Measurements from ENCODE around the gene ITSN1. TPM values are rescaled to one million over a fixed set of nuclear protein-coding genes. Genes with fewer than 3 reads are reported as not detected.
A peak's percentile ranks its signal among the peaks of the same experiment; 100 is the strongest.
"Not testable (repeated sequence)": the region's sequence is repeated elsewhere in the genome, so short reads cannot be mapped to it uniquely, and the experiment has no call there.

The ITSN1 gene
- polyA plus RNA-seq, 3 donors from 2014 or later, result 0.50 to 0.57 TPM; not detected in 1

- no peak overlapping the region for H3K4me3 Mint-ChIP-seq
- no peaks in the 10 kb centered on the region for H3K4me1 Mint-ChIP-seq
- H3K9me3 Mint-ChIP-seq, result no peaks in the 10 kb centered on the region
- H3K36me3 Mint-ChIP-seq, result no peaks in the 10 kb centered on the region
- no peak overlapping the region for H3K27ac Mint-ChIP-seq
- DNase-seq, result no peak
- H3K27me3 Mint-ChIP-seq (ENCODE audit: low read depth in 3 of 3), result peaks cover 1 to 15% (median 2%) of the 10 kb centered on the region in 3 donors
These were observed 218.1 kb downstream of the ITSN1 start for GRCh38 chr21:33860332-33860879.

- no peak overlapping the region for H3K4me3 Mint-ChIP-seq
- H3K36me3 Mint-ChIP-seq, result no peaks in the 10 kb centered on the region
- H3K4me1 Mint-ChIP-seq, result no peaks in the 10 kb centered on the region
- no peak overlapping the region for H3K27ac Mint-ChIP-seq
- DNase-seq, result no peak
- H3K9me3 Mint-ChIP-seq, result no peaks in the 10 kb centered on the region
- H3K27me3 Mint-ChIP-seq (ENCODE audit: low read depth in 3 of 3), result peaks cover 1 to 15% (median 4%) of the 10 kb centered on the region in 3 donors
These were observed 218.8 kb downstream of the ITSN1 start for GRCh38 chr21:33861125-33861524.

GRCh38 chr21:33863191-33863590, 220.9 kb downstream of the ITSN1 start:
- not testable (repeated sequence) for H3K9me3 Mint-ChIP-seq, H3K4me1 Mint-ChIP-seq, H3K36me3 Mint-ChIP-seq, H3K27ac Mint-ChIP-seq, H3K4me3 Mint-ChIP-seq, DNase-seq
- peaks cover 1 to 13% (median 8%) of the 10 kb centered on the region in 3 donors for H3K27me3 Mint-ChIP-seq (ENCODE audit: low read depth in 3 of 3)

GRCh38 chr21:33864150-33864549, 221.8 kb downstream of the ITSN1 start:
- no peak for DNase-seq
- peaks cover 1 to 11% (median 6%) of the 10 kb centered on the region in 3 donors for H3K27me3 Mint-ChIP-seq (ENCODE audit: low read depth in 3 of 3)
- no peaks in the 10 kb centered on the region for H3K36me3 Mint-ChIP-seq
- peaks cover 4 to 5% of the 10 kb centered on the region in 2 donors for H3K4me1 Mint-ChIP-seq
- no peak overlapping the region for H3K27ac Mint-ChIP-seq
- no peaks in the 10 kb centered on the region for H3K9me3 Mint-ChIP-seq
- H3K4me3 Mint-ChIP-seq, result no peak overlapping the region

- DNase-seq, result no peak
- H3K27me3 Mint-ChIP-seq (ENCODE audit: low read depth in 3 of 3), result peaks cover 1 to 9% (median 6%) of the 10 kb centered on the region in 3 donors
- H3K9me3 Mint-ChIP-seq, result no peaks in the 10 kb centered on the region
- H3K27ac Mint-ChIP-seq, result no peak overlapping the region
- no peaks in the 10 kb centered on the region for H3K36me3 Mint-ChIP-seq
- peaks cover 4 to 5% of the 10 kb centered on the region in 2 donors for H3K4me1 Mint-ChIP-seq
- H3K4me3 Mint-ChIP-seq, result no peak overlapping the region
These were observed 222.9 kb downstream of the ITSN1 start for GRCh38 chr21:33865176-33865575.

- H3K9me3 Mint-ChIP-seq, result no peaks in the 10 kb centered on the region
- no peak overlapping the region for H3K4me3 Mint-ChIP-seq
- H3K4me1 Mint-ChIP-seq, result peaks cover 4 to 5% of the 10 kb centered on the region in 2 donors
- no peak overlapping the region for H3K27ac Mint-ChIP-seq
- peaks cover 1 to 7% (median 6%) of the 10 kb centered on the region in 3 donors for H3K27me3 Mint-ChIP-seq (ENCODE audit: low read depth in 3 of 3)
- H3K36me3 Mint-ChIP-seq, result no peaks in the 10 kb centered on the region
- no peak for DNase-seq
These were observed 223.8 kb downstream of the ITSN1 start for GRCh38 chr21:33865996-33866575.

- H3K27me3 Mint-ChIP-seq (ENCODE audit: low read depth in 3 of 3), result peaks cover 0 to 6% (median 5%) of the 10 kb centered on the region in 3 donors
- peak overlapping the region in 1 of 5 donors; percentile 9 for H3K4me3 Mint-ChIP-seq
- H3K36me3 Mint-ChIP-seq, result no peaks in the 10 kb centered on the region
- no peak for DNase-seq
- H3K27ac Mint-ChIP-seq, result no peak overlapping the region
- peaks cover 4 to 5% of the 10 kb centered on the region in 2 donors for H3K4me1 Mint-ChIP-seq
- H3K9me3 Mint-ChIP-seq, result no peaks in the 10 kb centered on the region
These were observed 224.5 kb downstream of the ITSN1 start for GRCh38 chr21:33866826-33867225.

GRCh38 chr21:33867868-33868267, 225.6 kb downstream of the ITSN1 start:
- H3K27ac Mint-ChIP-seq; H3K4me1 Mint-ChIP-seq; H3K9me3 Mint-ChIP-seq; DNase-seq; H3K27me3 Mint-ChIP-seq (ENCODE audit: low read depth in 3 of 3); H3K36me3 Mint-ChIP-seq: not testable (repeated sequence)
- H3K4me3 Mint-ChIP-seq, result peak overlapping the region; percentile 66 to 90 (median 80)

- Mint-ChIP-seq H3K9me3 (no peaks in the 10 kb centered on the region), H3K36me3 (no peaks in the 10 kb centered on the region), H3K27ac (no peak overlapping the region), H3K27me3 (ENCODE audit: low read depth in 3 of 3) (peaks cover 0 to 6% (median 0%) of the 10 kb centered on the region in 3 donors), H3K4me1 (peaks cover 4 to 5% of the 10 kb centered on the region in 2 donors), H3K4me3 (no peak overlapping the region)
- DNase-seq, result no peak
These were observed 227.6 kb downstream of the ITSN1 start for GRCh38 chr21:33869873-33870272.

- DNase-seq, result no peak
- Mint-ChIP-seq H3K4me1 (peaks cover 4 to 5% of the 10 kb centered on the region in 2 donors), H3K9me3 (no peaks in the 10 kb centered on the region), H3K27ac (no peak overlapping the region), H3K4me3 (no peak overlapping the region), H3K27me3 (ENCODE audit: low read depth in 3 of 3) (peaks cover 0 to 4% (median 3%) of the 10 kb centered on the region in 3 donors), H3K36me3 (no peaks in the 10 kb centered on the region)
These were observed 228.5 kb downstream of the ITSN1 start for GRCh38 chr21:33870768-33871167.

- no peak overlapping the region for H3K27ac Mint-ChIP-seq
These were observed 228.9 kb downstream of the ITSN1 start for GRCh38 chr21:33871171-33871570.

GRCh38 chr21:33872881-33873515, 230.7 kb downstream of the ITSN1 start:
- Mint-ChIP-seq H3K4me1 (no peaks in the 10 kb centered on the region), H3K36me3 (no peaks in the 10 kb centered on the region)

More at GRCh38 chr21:33871171-33871570, 228.9 kb downstream of the ITSN1 start:
- peaks cover 0 to 7% (median 4%) of the 10 kb centered on the region in 3 donors for H3K27me3 Mint-ChIP-seq (ENCODE audit: low read depth in 3 of 3)
- no peak overlapping the region for H3K4me3 Mint-ChIP-seq
- no peaks in the 10 kb centered on the region for H3K9me3 Mint-ChIP-seq
- DNase-seq, result no peak
- H3K36me3 Mint-ChIP-seq, result no peaks in the 10 kb centered on the region
- peaks cover 4 to 5% of the 10 kb centered on the region in 2 donors for H3K4me1 Mint-ChIP-seq

GRCh38 chr21:33874161-33874560, 231.9 kb downstream of the ITSN1 start:
- Mint-ChIP-seq H3K36me3 (no peaks in the 10 kb centered on the region), H3K9me3 (no peaks in the 10 kb centered on the region), H3K4me3 (no peak overlapping the region), H3K4me1 (no peaks in the 10 kb centered on the region), H3K27ac (no peak overlapping the region), H3K27me3 (ENCODE audit: low read depth in 3 of 3) (peaks cover 0 to 13% (median 0%) of the 10 kb centered on the region in 3 donors)
- no peak for DNase-seq

More at GRCh38 chr21:33872881-33873515, 230.7 kb downstream of the ITSN1 start:
- Mint-ChIP-seq H3K9me3 (no peaks in the 10 kb centered on the region), H3K27ac (no peak overlapping the region), H3K4me3 (no peak overlapping the region), H3K27me3 (ENCODE audit: low read depth in 3 of 3) (peaks cover 0 to 13% (median 0%) of the 10 kb centered on the region in 3 donors)
- DNase-seq, result no peak

GRCh38 chr21:33875026-33875695, 232.9 kb downstream of the ITSN1 start:
- Mint-ChIP-seq H3K27me3 (ENCODE audit: low read depth in 3 of 3) (peaks cover 0 to 13% (median 0%) of the 10 kb centered on the region in 3 donors), H3K9me3 (no peaks in the 10 kb centered on the region), H3K27ac (no peak overlapping the region), H3K36me3 (no peaks in the 10 kb centered on the region), H3K4me1 (no peaks in the 10 kb centered on the region), H3K4me3 (no peak overlapping the region)
- DNase-seq, result no peak
